Mucosa of descending colon (tissue), 3 donors: ENCODE measurements around the gene MYB. TPM values are rescaled to one million over a fixed set of nuclear protein-coding genes. Genes with fewer than 3 reads are reported as not detected.
"Not testable (repeated sequence)": the region's sequence is repeated elsewhere in the genome, so short reads cannot be mapped to it uniquely, and the experiment has no call there.

Experiments used
- ATAC-seq: fragments of 200-7000 bp; cut with Tn5 transposase; one replicate; pipeline ENCODE4 v1.9.1; 2020; ENCODE audit warnings: mild to moderate bottlenecking, moderate library complexity
- DNase-seq, 3 donors: peaks; one replicate each; pipeline ENCODE4 v3.0.0-alpha.2; 2020
- H3K36me3 ChIP-seq: fragments of 200-600 bp; one replicate; pipeline ENCODE4 v1.8.0; 2021; ENCODE audit warnings: low read depth, mild to moderate bottlenecking
- H3K4me1 ChIP-seq: fragments of 200-600 bp; one replicate; pipeline ENCODE4 v1.8.0; 2021; ENCODE audit warnings: low read depth, mild to moderate bottlenecking
- H3K4me3 ChIP-seq: fragments of 200-600 bp; one replicate; pipeline ENCODE4 v1.8.0; 2021; ENCODE audit warnings: mild to moderate bottlenecking
- H3K9me3 ChIP-seq: fragments of 200-600 bp; one replicate; pipeline ENCODE4 v1.8.0; 2021; ENCODE audit warnings: mild to moderate bottlenecking
- CTCF ChIP-seq: fragments of 200-600 bp; IDR thresholded peaks from one replicate; pipeline ENCODE4 v1.8.0; 2022; ENCODE audit warnings: antibody characterized with exemption, mild to moderate bottlenecking
- intact Hi-C, 2 donors: fragments of 100-400 bp; cut with DNase I in 1 of 2; cut with micrococcal nuclease in 1 of 2; formaldehyde crosslinking; loops; one replicate each; pipeline versions ENCODE4 v1.11.0 to v1.11.1; 2022; cut with DNase I, micrococcal nuclease
- total RNA-seq, 3 donors: library from RNA; stranded (reverse); fragmentation: NEBNext Ultra II Directional in 2 of 3; extraction: Animal tissue kit (Norgen Biotek cat#: 25700) in 2 of 3; gene quantifications; one replicate each; pipeline versions ENCODE4 v1.2.1 to v1.2.4, GENCODE V29; 2021 to 2023
- donor health status: DM: no; HTN: no; CAD: no; lungs with moderate emphysema.
- donor health status: DM: no; HTN: no; CAD: no.
- donor health status: DM: no; HTN: yes; CAD: no.

The MYB gene
- total RNA-seq, 3 donors from 2014 or later = 26.5 to 82.8 (median 56.3) TPM

GRCh38 chr6:135236319-135236718, 55.2 kb downstream of the MYB start:
- intact Hi-C loops = no loop called here
- DNase-seq = no peak
- no peaks in the 10 kb centered on the region for H3K36me3 ChIP-seq
- H3K9me3 ChIP-seq = no peaks in the 10 kb centered on the region
- no peak overlapping the region for H3K4me3 ChIP-seq
- TF ChIP-seq CTCF = no peak
- no peaks in the 10 kb centered on the region for H3K4me1 ChIP-seq
- no peak for ATAC-seq

DNA sequence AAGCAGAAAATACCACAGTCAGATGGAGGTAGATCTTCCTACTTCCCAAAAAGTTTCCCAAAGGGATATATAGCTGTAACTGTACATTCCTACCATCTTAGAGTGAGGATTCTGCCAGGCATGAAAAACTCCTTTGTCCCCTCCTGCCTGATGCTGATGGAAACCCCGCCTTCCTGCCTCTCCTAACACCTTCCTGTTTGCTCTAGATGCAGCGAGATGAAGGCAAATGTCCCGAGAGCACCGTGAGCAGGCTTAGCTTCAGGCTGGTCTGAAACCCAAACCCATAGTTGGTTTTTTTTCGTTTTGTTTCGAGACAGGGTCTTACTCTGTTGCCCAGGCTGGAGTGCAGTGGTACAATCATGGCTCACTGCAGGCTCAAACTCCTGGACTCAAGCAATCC, 55.6 kb downstream of the MYB start:
- Histone ChIP-seq H3K4me1 (no peaks in the 10 kb centered on the region), H3K36me3 (no peaks in the 10 kb centered on the region), H3K9me3 (no peaks in the 10 kb centered on the region), H3K4me3 (no peak overlapping the region)
- intact Hi-C loops = no loop called here
- ATAC-seq = peak; percentile 45
- TF ChIP-seq CTCF = no peak
- no peak for DNase-seq

DNA sequence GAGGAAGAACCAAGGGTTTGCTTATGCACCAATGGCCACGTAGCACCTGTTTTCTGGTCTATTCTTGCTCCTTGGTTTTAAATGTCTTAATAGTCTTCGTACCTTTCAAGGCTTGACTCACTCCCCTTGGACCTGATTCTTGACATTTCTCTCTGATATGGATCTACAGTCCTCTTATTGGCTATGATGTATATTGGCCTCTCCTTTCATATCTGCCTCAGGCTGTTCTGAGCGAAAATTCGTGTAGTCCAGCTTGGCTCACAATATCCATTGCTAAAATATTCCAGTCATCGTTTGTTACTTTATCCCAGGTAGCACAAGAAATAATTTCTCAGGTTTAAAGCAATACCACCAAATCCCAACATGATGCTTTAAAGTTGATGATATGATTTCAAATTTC, 59.6 kb downstream of the MYB start:
- no peak overlapping the region for H3K4me3 ChIP-seq
- H3K9me3 ChIP-seq = no peaks in the 10 kb centered on the region
- H3K36me3 ChIP-seq = no peaks in the 10 kb centered on the region
- ATAC-seq (no peak), DNase-seq (no peak)
- TF ChIP-seq CTCF = no peak
- H3K4me1 ChIP-seq = peaks cover 7% of the 10 kb centered on the region
- intact Hi-C loops = no loop called here

DNA sequence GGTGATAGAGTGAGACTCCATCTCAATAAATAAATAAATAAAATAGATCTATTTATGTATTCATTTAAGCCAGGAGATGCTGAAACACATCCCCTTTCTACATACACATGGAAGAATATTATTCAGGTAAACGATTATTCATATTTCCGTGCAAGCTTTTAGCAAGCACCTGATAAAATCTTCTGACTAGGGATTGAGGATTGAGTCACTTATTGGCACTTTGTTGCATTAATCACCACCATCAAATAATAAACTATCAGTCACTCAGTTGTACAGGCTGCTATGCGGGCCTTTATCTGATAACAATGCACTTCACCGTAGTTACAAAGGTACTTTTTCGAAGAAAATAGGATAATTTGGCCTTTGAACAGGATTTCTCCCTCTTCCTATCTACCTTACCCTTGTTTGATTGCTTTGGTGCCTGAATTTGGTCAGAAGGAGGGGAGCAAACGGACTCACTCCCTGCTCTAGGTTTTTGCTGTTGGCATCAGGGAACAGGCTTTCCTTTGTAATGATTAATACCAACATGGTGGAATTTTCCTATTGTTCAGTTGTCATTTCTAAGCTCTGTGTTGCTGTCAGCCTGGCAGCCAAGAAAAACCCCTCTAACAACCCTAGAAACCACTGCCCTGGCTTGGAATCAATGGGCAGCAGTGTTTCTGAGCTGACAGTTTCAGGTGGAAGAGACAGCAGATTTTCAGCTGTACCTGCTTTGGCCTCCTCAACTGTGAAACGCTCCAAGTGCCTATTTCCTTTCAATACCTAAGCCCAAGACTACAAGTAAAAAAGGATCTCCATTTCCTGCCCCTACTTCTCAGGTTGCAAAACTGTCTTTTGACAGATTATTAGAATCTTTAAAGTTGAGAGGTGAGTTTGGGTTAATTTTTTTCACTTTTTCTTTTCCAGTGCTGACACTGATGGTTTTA, 63.0 kb downstream of the MYB start:
- intact Hi-C loops = no loop called here
- no peaks in the 10 kb centered on the region for H3K9me3 ChIP-seq
- ATAC-seq = peak; percentile 43
- no peak for DNase-seq
- TF ChIP-seq CTCF = no peak
- no peak overlapping the region for H3K4me3 ChIP-seq
- H3K36me3 ChIP-seq = no peaks in the 10 kb centered on the region
- H3K4me1 ChIP-seq = peaks cover 7% of the 10 kb centered on the region

GRCh38 chr6:135244805-135245204, 63.7 kb downstream of the MYB start:
- peak; percentile 91 for ATAC-seq
- intact Hi-C loops = no loop called here
- TF ChIP-seq CTCF = no peak

DNA sequence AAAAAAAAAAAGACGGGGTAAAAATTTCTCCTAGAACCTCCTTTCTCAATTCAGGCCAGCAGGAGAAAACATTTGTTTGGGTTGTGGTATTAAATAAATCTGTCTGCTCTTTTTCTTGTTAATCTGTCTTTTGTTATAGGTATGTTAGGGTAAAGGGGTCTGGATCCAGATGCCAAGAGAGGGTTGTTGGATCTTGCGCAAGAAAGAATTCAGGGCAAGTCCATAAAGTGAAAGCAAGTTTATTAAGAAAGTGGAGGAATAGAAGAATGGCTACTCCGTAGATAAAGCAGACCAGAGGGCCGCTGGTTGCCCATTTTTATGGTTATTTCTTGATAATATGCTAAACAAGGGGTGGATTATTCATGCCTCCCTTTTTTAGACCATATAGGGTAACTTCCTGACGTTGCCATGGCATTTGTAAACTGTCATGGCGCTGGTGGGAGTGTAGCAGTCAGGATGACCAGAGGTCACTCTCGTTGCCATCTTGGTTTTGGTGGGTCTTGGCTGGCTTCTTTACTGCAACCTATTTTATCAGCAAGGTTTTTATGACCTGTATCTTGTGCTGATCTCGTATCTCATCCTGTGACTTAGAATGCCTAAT, 65.4 kb downstream of the MYB start:
- peaks cover 12% of the 10 kb centered on the region for H3K4me1 ChIP-seq
- DNase-seq, intact Hi-C loops, ATAC-seq, H3K36me3 ChIP-seq, H3K4me3 ChIP-seq, H3K9me3 ChIP-seq: not testable (repeated sequence)

More at GRCh38 chr6:135244805-135245204, 63.7 kb downstream of the MYB start:
- Histone ChIP-seq H3K9me3 (no peaks in the 10 kb centered on the region), H3K36me3 (no peaks in the 10 kb centered on the region), H3K4me3 (no peak overlapping the region), H3K4me1 (peaks cover 7% of the 10 kb centered on the region)
- DNase-seq = no peak
